HG03460 (cell line): Measurements from ENCODE around the gene TRIM63.
"Not testable (repeated sequence)": the region's sequence is repeated elsewhere in the genome, so short reads cannot be mapped to it uniquely, and the experiment has no call there.

Experiments
- ATAC-seq: cut with Tn5 transposase; IDR thresholded peaks from one replicate; pipeline ENCODE4 v1.9.1; 2021; ENCODE audit not compliant: unreplicated experiment

TRIM63 gene

GRCh38 chr1:26067432-26067911 is at the start of gene TRIM63:
TRIM63 (minus strand) TSS chr1:26067630; CDS start chr1:26067494, 136 bp downstream.
- no peak for ATAC-seq

GRCh38 chr1:26114165-26114927 is 46.9 kb upstream of the TRIM63 start:
- no peak for ATAC-seq

GRCh38 chr1:26112407-26112775 is 45.0 kb upstream of the TRIM63 start:
- ATAC-seq, result no peak

- ATAC-seq, result peak; percentile 66
These were observed 44.3 kb upstream of the TRIM63 start, which contains the start of gene PDIK1L for GRCh38 chr1:26111530-26112406. PDIK1L (plus strand) TSS chr1:26111824; CDS start chr1:26114309, 2,485 bp downstream.

- peak; percentile 52 for ATAC-seq
These were observed 43.5 kb upstream of the TRIM63 start for GRCh38 chr1:26110731-26111529.

- ATAC-seq, result no peak
These were observed 42.1 kb upstream of the TRIM63 start for GRCh38 chr1:26109229-26110164.

GRCh38 chr1:26105226-26105548 is 37.8 kb upstream of the TRIM63 start:
- ATAC-seq, result not testable (repeated sequence)

GRCh38 chr1:26102526-26102925 is 35.1 kb upstream of the TRIM63 start:
- ATAC-seq, result no peak

- no peak for ATAC-seq
These were observed 34.7 kb upstream of the TRIM63 start for GRCh38 chr1:26102119-26102518.

- not testable (repeated sequence) for ATAC-seq
These were observed 32.8 kb upstream of the TRIM63 start for GRCh38 chr1:26100204-26100603.

GRCh38 chr1:26099780-26100179 is 32.4 kb upstream of the TRIM63 start:
- no peak for ATAC-seq

- ATAC-seq, result no peak
These were observed 31.2 kb upstream of the TRIM63 start for GRCh38 chr1:26098602-26099001.

GRCh38 chr1:26097696-26098095 is 30.3 kb upstream of the TRIM63 start:
- ATAC-seq, result no peak

- ATAC-seq, result no peak
These were observed 29.0 kb upstream of the TRIM63 start for GRCh38 chr1:26096471-26096870.

- ATAC-seq, result no peak
These were observed 27.4 kb upstream of the TRIM63 start for GRCh38 chr1:26094677-26095383.

GRCh38 chr1:26094076-26094669 is 26.7 kb upstream of the TRIM63 start:
- no peak for ATAC-seq

GRCh38 chr1:26093569-26093968 is 26.1 kb upstream of the TRIM63 start:
- not testable (repeated sequence) for ATAC-seq

GRCh38 chr1:26092422-26092821 is 25.0 kb upstream of the TRIM63 start:
- ATAC-seq, result no peak

GRCh38 chr1:26090893-26091292 is 23.5 kb upstream of the TRIM63 start:
- no peak for ATAC-seq
